NOMO-1 treated with dmso at 0.1 percent for 144 hours (cell line): ENCODE measurements around the gene PPP1R10.

Experiments used
- DNase-seq: peaks from one replicate; lab custom pipeline; 2025; ENCODE audit not compliant: unreplicated experiment; lab: John Stamatoyannopoulos, UW

Gene PPP1R10

DNA sequence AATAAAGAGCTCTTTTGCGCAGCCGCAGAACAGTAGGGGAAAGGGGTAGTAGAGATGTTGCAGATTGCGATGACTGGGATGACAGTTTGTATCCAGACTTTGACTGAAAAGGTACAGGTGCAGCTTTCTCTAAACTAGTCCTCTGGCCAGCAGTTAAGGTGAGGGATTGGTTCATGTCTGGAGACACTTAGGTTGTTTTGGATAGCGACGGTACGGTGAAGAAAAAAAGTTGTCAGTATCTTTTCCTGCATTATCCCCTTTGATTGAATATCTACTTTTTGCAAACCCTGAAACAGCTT lies 59.4 kb downstream of the PPP1R10 start:
- peak; percentile 47 for DNase-seq

- peak; percentile 92 for DNase-seq
These were observed 59.9 kb downstream of the PPP1R10 start, which contains the start of gene PRR3 for GRCh38 chr6:30556906-30557682. TSS of gene PRR3 (plus strand) at chr6:30557295. CDS start at chr6:30557345, 50 bp downstream.

DNA sequence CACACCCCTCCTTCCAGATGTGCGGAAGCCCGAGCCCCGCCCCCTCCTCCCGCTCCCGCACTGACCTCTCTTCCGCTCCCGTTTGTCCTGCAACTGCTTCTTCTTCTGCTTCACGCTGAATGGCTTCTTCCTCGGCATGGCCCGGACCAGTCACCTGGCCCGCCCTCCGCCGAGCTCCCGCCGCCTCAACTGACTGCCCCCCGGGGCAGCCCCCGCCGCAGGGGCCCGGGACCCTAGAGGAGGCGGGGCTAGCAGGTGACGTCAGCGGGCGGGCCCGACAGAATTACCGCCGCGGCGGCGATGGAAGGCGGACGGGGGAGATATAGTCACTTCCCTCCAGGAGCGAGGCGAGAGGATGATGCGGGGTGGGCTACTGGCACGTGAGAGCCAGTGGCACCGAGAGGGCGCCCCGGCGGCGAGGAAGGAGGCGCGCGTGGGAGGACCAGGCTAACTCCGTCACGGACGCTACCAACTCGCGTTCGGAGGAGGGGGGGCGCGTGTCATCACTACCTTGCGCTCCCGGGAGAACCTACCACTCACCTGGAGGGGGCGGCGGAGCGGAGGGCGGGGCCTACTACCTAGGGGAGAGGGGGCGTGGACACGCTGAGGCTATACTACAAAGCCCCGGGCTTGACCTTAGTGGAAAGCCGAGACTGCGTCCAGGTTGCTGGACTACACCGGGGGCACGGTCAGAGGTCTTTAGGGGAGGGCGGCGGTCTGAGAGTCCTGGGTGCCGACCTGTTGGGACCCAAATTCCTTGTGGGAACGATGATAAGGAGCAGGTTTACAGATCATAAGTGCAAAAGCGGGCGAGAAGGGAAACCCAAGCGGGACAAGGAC lies 60.8 kb downstream of the PPP1R10 start, which contains the start of gene GNL1:
GNL1 (minus strand) TSS at position 424 of the 840 bp plus-strand sequence; CDS start at position 138, 286 bp downstream.
- DNase-seq: peak; percentile 80

- DNase-seq: no peak
These were observed 61.3 kb downstream of the PPP1R10 start for GRCh38 chr6:30555816-30556065.

- DNase-seq: no peak
These were observed 61.9 kb downstream of the PPP1R10 start for GRCh38 chr6:30554962-30555815.

GRCh38 chr6:30554404-30554803 lies 62.6 kb downstream of the PPP1R10 start:
- no peak for DNase-seq
